CD14-positive monocyte (primary cell): ENCODE data around the gene ZFHX2. TPM values are rescaled to one million over a fixed set of nuclear protein-coding genes. Genes with fewer than 3 reads are reported as not detected.

Experiments
- DNase-seq, 3 donors: peaks; one replicate each; pipeline ENCODE4 v3.0.0-alpha.2; 2011 to 2022
- H2AFZ ChIP-seq: 2 replicates; pipeline ENCODE4 v1.6.0; 2012; ENCODE audit warnings: mild to moderate bottlenecking, low read depth, low read length, inconsistent platforms; ENCODE audit not compliant: insufficient read depth, poor library complexity, severe bottlenecking
- H3K27ac ChIP-seq, 2 donors: 1 replicate in 1 of 2; 2 replicates in 1 of 2; pipeline ENCODE4 v1.5.1; 2012 to 2013; ENCODE audit warnings: low read length in 2 of 2, control low read depth in 1 of 2, inconsistent platforms in 1 of 2, low read depth in 1 of 2, mild to moderate bottlenecking in 1 of 2
- H3K27me3 ChIP-seq, 2 donors: one replicate each; pipeline versions ENCODE4 v1.6.0 to v1.6.1; 2011 to 2013; ENCODE audit warnings: low read length in 2 of 2; ENCODE audit not compliant: control insufficient read depth in 2 of 2, insufficient read depth in 2 of 2
- H3K36me3 ChIP-seq, 2 donors: replicated peaks in 1 of 2; 1 replicate in 1 of 2; 2 replicates in 1 of 2; pipeline versions ENCODE4 v1.5.1 to v1.6.1; 2012 to 2013; ENCODE audit warnings: low read length in 2 of 2, control low read depth in 1 of 2, inconsistent platforms in 1 of 2, mild to moderate bottlenecking in 1 of 2; ENCODE audit not compliant: insufficient read depth in 2 of 2, control insufficient read depth in 1 of 2
- H3K4me1 ChIP-seq, 2 donors: 1 replicate in 1 of 2; 2 replicates in 1 of 2; pipeline versions ENCODE4 v1.5.1 to v1.6.1; 2012 to 2013; ENCODE audit warnings: low read length in 2 of 2, control low read depth in 1 of 2, inconsistent platforms in 1 of 2, mild to moderate bottlenecking in 1 of 2, moderate library complexity in 1 of 2; ENCODE audit not compliant: insufficient read depth in 2 of 2, control insufficient read depth in 1 of 2
- H3K4me2 ChIP-seq: replicated peaks from 2 replicates; pipeline ENCODE3; 2012; ENCODE audit warnings: low read length, moderate library complexity, mild to moderate bottlenecking; ENCODE audit not compliant: poor library complexity, severe bottlenecking; ENCODE audit errors: extremely low read depth
- H3K4me3 ChIP-seq, 3 experiments: fragments of 200-600 bp in 1 of 3; sonication (generic) in 1 of 3; replicated peaks in 1 of 3; 1 replicate in 2 of 3; 2 replicates in 1 of 3; pipeline ENCODE4 v1.5.1; 2011 to 2013; ENCODE audit warnings: low read length in 3 of 3, mild to moderate bottlenecking in 3 of 3, control low read depth in 2 of 3, low read depth in 2 of 3, inconsistent platforms in 1 of 3, moderate library complexity in 1 of 3
- H3K79me2 ChIP-seq: 2 replicates; pipeline ENCODE4 v1.6.0; 2012; ENCODE audit warnings: mild to moderate bottlenecking, control low read depth, inconsistent platforms, low read length, moderate library complexity; ENCODE audit not compliant: insufficient read depth
- H3K9ac ChIP-seq: 2 replicates; pipeline ENCODE4 v1.6.0; 2017; ENCODE audit warnings: low read length, mild to moderate bottlenecking; ENCODE audit not compliant: insufficient read depth, poor library complexity, severe bottlenecking
- H3K9me3 ChIP-seq, 2 donors: replicated peaks in 1 of 2; 1 replicate in 1 of 2; 2 replicates in 1 of 2; pipeline versions ENCODE4 v1.5.1 to v1.6.1; 2012 to 2013; ENCODE audit warnings: low read length in 2 of 2, control low read depth in 1 of 2; ENCODE audit not compliant: control insufficient read depth in 1 of 2, insufficient read depth in 1 of 2
- H4K20me1 ChIP-seq: 2 replicates; pipeline ENCODE4 v1.6.0; 2012; ENCODE audit warnings: mild to moderate bottlenecking, low read length, control low read depth, moderate library complexity; ENCODE audit not compliant: insufficient read depth
- H3K27ac Mint-ChIP-seq, 7 donors: one replicate each; pipeline ENCODE4 v1.8.0; 2020; ENCODE audit warnings: mild to moderate bottlenecking in 7 of 7, mixed read lengths in 7 of 7, moderate library complexity in 6 of 7, inconsistent platforms in 2 of 7
- H3K27me3 Mint-ChIP-seq, 3 donors: one replicate each; pipeline ENCODE4 v1.8.0; 2021 to 2022; ENCODE audit warnings: low read depth in 3 of 3, mild to moderate bottlenecking in 3 of 3, mixed read lengths in 3 of 3, moderate library complexity in 3 of 3, inconsistent platforms in 1 of 3
- H3K36me3 Mint-ChIP-seq, 2 donors: one replicate each; pipeline ENCODE4 v1.8.0; 2020; ENCODE audit warnings: mixed read lengths in 2 of 2, inconsistent platforms in 1 of 2, mild to moderate bottlenecking in 1 of 2
- H3K4me1 Mint-ChIP-seq: one replicate; pipeline ENCODE4 v1.8.0; 2020; ENCODE audit warnings: mild to moderate bottlenecking, mixed read lengths
- H3K4me3 Mint-ChIP-seq, 2 donors: one replicate each; pipeline ENCODE4 v1.8.0; 2020; ENCODE audit warnings: mild to moderate bottlenecking in 2 of 2, mixed read lengths in 2 of 2, moderate library complexity in 1 of 2
- H3K9me3 Mint-ChIP-seq, 7 donors: one replicate each; pipeline ENCODE4 v1.8.0; 2020 to 2022; ENCODE audit warnings: mixed read lengths in 7 of 7, mild to moderate bottlenecking in 6 of 7, moderate library complexity in 6 of 7, inconsistent platforms in 2 of 7
- CTCF ChIP-seq: fragments of 200-600 bp; IDR thresholded peaks from one replicate; pipeline ENCODE4 v1.8.0; 2022; ENCODE audit warnings: antibody characterized with exemption, mild to moderate bottlenecking
- WGBS: methylation state at CpG from one replicate; pipeline ENCODE4 v1.1.5; 2013; ENCODE audit warnings: missing lambda C conversion rate; ENCODE audit not compliant: insufficient coverage; 5-methylcytosine and 5-hydroxymethylcytosine counted together
- intact Hi-C, 2 donors: fragments of 100-400 bp; cut with micrococcal nuclease; formaldehyde crosslinking; loops; one replicate each; pipeline versions ENCODE4 v1.15.0 to v1.15.1; 2023
- polyA plus RNA-seq, 3 donors: library from polyadenylated mRNA; depleted of rRNA in 1 of 3; unstranded in 2 of 3; stranded (reverse) in 1 of 3; fragments of 300-500 nt in 2 of 3; fragments of >200 nt in 1 of 3; fragmentation: Illumina TruSeq in 2 of 3; gene quantifications; 1 replicate in 2 of 3; 2 replicates in 1 of 3; pipeline ENCODE4 v1.2.3, GENCODE V29; 2012 to 2021

ZFHX2 gene
- polyA plus RNA-seq, 3 donors, result 0.01 to 0.07 TPM; not detected in 1

- no peaks in the 10 kb centered on the region for H3K36me3 ChIP-seq
- H3K4me1 ChIP-seq, result peaks cover 10 to 18% of the 10 kb centered on the region in 2 donors
- Mint-ChIP-seq H3K27me3 (peaks cover 47 to 68% (median 67%) of the 10 kb centered on the region in 3 donors), H3K27ac (no peak overlapping the region), H3K4me1 (peaks cover 10% of the 10 kb centered on the region), H3K9me3 (peaks cover 0 to 18% (median 10%) of the 10 kb centered on the region in 7 donors), H3K36me3 (peaks cover 3 to 7% of the 10 kb centered on the region in 2 donors), H3K4me3 (no peak overlapping the region)
- TF ChIP-seq CTCF, result no peak
- H3K4me3 ChIP-seq, result no peak overlapping the region
- no peak for DNase-seq
- peaks cover 37 to 52% of the 10 kb centered on the region in 2 donors for H3K27me3 ChIP-seq
- no peak overlapping the region for H3K9ac ChIP-seq
- no peaks in the 10 kb centered on the region for H4K20me1 ChIP-seq
- 95% methylated on average over 3 of the region's 3 CpGs for WGBS
- peaks cover 0 to 6% of the 10 kb centered on the region in 2 donors for H3K9me3 ChIP-seq
- intact Hi-C loops, result no loop called here
- no peak overlapping the region for H3K4me2 ChIP-seq
- no peaks in the 10 kb centered on the region for H3K79me2 ChIP-seq
- H2AFZ ChIP-seq, result no peak overlapping the region
- H3K27ac ChIP-seq, result no peak overlapping the region
These were observed 27.7 kb upstream of the ZFHX2 start for GRCh38 chr14:23579311-23579630.

DNA sequence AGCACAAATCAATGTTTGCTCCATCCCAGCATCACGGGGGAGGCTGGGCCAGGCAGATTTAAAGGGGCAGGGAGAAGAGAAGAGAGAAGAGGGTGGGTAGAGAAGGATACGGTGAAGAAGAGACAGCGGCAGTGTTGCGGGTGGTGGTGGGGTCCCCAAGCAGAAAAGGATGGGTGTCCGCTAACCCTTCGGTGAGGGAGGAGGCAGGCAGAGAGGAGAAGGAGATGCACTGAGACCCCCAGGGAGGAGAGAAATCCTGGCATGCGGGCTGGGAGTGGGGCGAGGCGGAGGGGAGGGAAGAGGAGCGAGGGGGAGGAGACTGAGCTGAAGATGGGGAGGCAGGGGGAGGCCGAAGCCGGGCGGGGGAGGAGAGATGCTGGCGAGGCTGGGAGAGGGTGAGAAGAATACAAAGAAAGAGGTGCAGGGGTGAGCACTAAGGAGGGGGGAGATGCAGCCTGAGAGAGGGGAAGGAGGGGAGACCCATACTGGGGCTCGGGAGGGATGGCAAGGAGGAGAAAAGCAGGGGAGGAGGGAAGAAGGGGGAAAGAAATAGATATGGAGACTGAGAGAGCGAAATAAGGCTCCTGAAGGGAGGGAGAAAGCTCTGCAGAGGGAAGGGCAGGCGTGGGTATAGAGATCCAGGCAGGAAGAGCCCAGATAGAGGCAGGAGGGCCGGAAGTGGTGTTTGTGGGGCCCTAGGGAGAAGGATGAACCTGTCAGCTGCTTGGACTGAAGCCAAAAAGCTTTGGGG is 27.2 kb upstream of the ZFHX2 start, which contains the start of gene JPH4:
Gene JPH4 (minus strand): TSS at position 231 of the 751 bp plus-strand sequence. CDS start 1,337 bp downstream, outside the sequence.
- no peak within 1 kb of the TSS for H3K9ac ChIP-seq
- H3K4me3 ChIP-seq, result no peak within 1 kb of the TSS
- Mint-ChIP-seq H3K9me3 (peaks cover 0 to 18% (median 10%) of the 10 kb centered on the region in 7 donors), H3K27ac (no peak within 1 kb of the TSS), H3K4me3 (peak within 1 kb of the TSS in 1 of 2 donors; percentile 67), H3K27me3 (peaks cover 47 to 66% (median 62%) of the 10 kb centered on the region in 3 donors), H3K36me3 (peaks cover 3 to 7% of the 10 kb centered on the region in 2 donors), H3K4me1 (peaks cover 11% of the 10 kb centered on the region)
- H3K79me2 ChIP-seq, result no peaks in the 10 kb centered on the region
- H3K27me3 ChIP-seq, result peaks cover 37 to 52% of the 10 kb centered on the region in 2 donors
- peaks cover 11 to 23% of the 10 kb centered on the region in 2 donors for H3K4me1 ChIP-seq
- H4K20me1 ChIP-seq, result no peaks in the 10 kb centered on the region
- no peak for DNase-seq
- no peak for TF ChIP-seq CTCF
- no peaks in the 10 kb centered on the region for H3K36me3 ChIP-seq
- H3K4me2 ChIP-seq, result no peak within 1 kb of the TSS
- no peak within 1 kb of the TSS for H2AFZ ChIP-seq
- intact Hi-C loops, result no loop called here
- peaks cover 0 to 6% of the 10 kb centered on the region in 2 donors for H3K9me3 ChIP-seq
- H3K27ac ChIP-seq, result no peak within 1 kb of the TSS
- WGBS, result 44% methylated on average over 17 of the region's 18 CpGs
